Chondrocyte (in vitro differentiated cells): ENCODE measurements around the gene RCAN1. TPM values are rescaled to one million over a fixed set of nuclear protein-coding genes. Genes with fewer than 3 reads are reported as not detected.

Experiments used
- DNase-seq: peaks from one replicate; pipeline ENCODE4 v3.0.0; 2021; ENCODE audit warnings: mixed read lengths, low spot score
- H3K27ac Mint-ChIP-seq: one replicate; pipeline ENCODE4 v1.8.0; 2021; ENCODE audit warnings: mild to moderate bottlenecking, moderate library complexity, mixed read lengths; ENCODE audit not compliant: unreplicated experiment
- H3K27me3 Mint-ChIP-seq: 2 replicates; pipeline ENCODE4 v1.8.0; 2021; ENCODE audit warnings: low read depth, mixed read lengths
- H3K36me3 Mint-ChIP-seq: 2 replicates; pipeline ENCODE4 v1.8.0; 2021; ENCODE audit warnings: low read depth, mixed read lengths
- H3K4me1 Mint-ChIP-seq: 2 replicates; pipeline ENCODE4 v1.8.0; 2021; ENCODE audit warnings: low read depth, mild to moderate bottlenecking, mixed read lengths
- H3K4me3 Mint-ChIP-seq: one replicate; pipeline ENCODE4 v1.8.0; 2021; ENCODE audit warnings: mild to moderate bottlenecking, moderate library complexity, mixed read lengths; ENCODE audit not compliant: unreplicated experiment
- H3K9me3 Mint-ChIP-seq: 2 replicates; pipeline ENCODE4 v1.8.0; 2021; ENCODE audit warnings: low read depth, mixed read lengths
- CTCF ChIP-seq: fragments of 200-600 bp; sonication (generic); IDR thresholded peaks from 2 replicates; pipeline ENCODE4 v1.5.0; 2021; ENCODE audit warnings: antibody characterized with exemption, mild to moderate bottlenecking, moderate library complexity
- total RNA-seq: library from RNA; stranded (reverse); gene quantifications from 3 replicates; pipeline ENCODE4 v1.2.1, GENCODE V29; 2021

Gene RCAN1
- total RNA-seq, 1 donor from 2014 or later: 80.9 TPM

- DNase-seq: no peak
- Mint-ChIP-seq H3K4me1 (peaks cover 3% of the 10 kb centered on the region), H3K27me3 (no peaks in the 10 kb centered on the region), H3K4me3 (no peak overlapping the region), H3K27ac (no peak overlapping the region), H3K9me3 (no peaks in the 10 kb centered on the region), H3K36me3 (no peaks in the 10 kb centered on the region)
- no peak for TF ChIP-seq CTCF
Observed at GRCh38 chr21:34504595-34504994, 110.3 kb downstream of the RCAN1 start.

GRCh38 chr21:34502480-34503106 is 112.3 kb downstream of the RCAN1 start:
- H3K4me3 Mint-ChIP-seq: no peak overlapping the region
- H3K27me3 Mint-ChIP-seq: no peaks in the 10 kb centered on the region
- peaks cover 13% of the 10 kb centered on the region for H3K9me3 Mint-ChIP-seq
- no peak overlapping the region for H3K27ac Mint-ChIP-seq
- no peak for TF ChIP-seq CTCF
- DNase-seq: no peak
- H3K4me1 Mint-ChIP-seq: peaks cover 16% of the 10 kb centered on the region
- H3K36me3 Mint-ChIP-seq: peaks cover 3% of the 10 kb centered on the region

GRCh38 chr21:34501716-34502115 is 113.2 kb downstream of the RCAN1 start:
- H3K27ac Mint-ChIP-seq: no peak overlapping the region
- TF ChIP-seq CTCF: no peak
- H3K9me3 Mint-ChIP-seq: peaks cover 21% of the 10 kb centered on the region
- no peak overlapping the region for H3K4me3 Mint-ChIP-seq
- peaks cover 4% of the 10 kb centered on the region for H3K36me3 Mint-ChIP-seq
- no peak for DNase-seq
- H3K4me1 Mint-ChIP-seq: peaks cover 16% of the 10 kb centered on the region
- H3K27me3 Mint-ChIP-seq: no peaks in the 10 kb centered on the region

- Mint-ChIP-seq H3K27ac (no peak overlapping the region), H3K36me3 (peaks cover 6% of the 10 kb centered on the region), H3K4me3 (no peak overlapping the region), H3K27me3 (no peaks in the 10 kb centered on the region), H3K9me3 (peaks cover 29% of the 10 kb centered on the region), H3K4me1 (peaks cover 16% of the 10 kb centered on the region)
- DNase-seq: no peak
- TF ChIP-seq CTCF: no peak
Observed at GRCh38 chr21:34500191-34500590, 114.7 kb downstream of the RCAN1 start.

GRCh38 chr21:34499116-34499515 is 115.8 kb downstream of the RCAN1 start:
- Mint-ChIP-seq H3K36me3 (peaks cover 6% of the 10 kb centered on the region), H3K27ac (peak overlapping the region; percentile 24), H3K27me3 (no peaks in the 10 kb centered on the region), H3K4me1 (peaks cover 16% of the 10 kb centered on the region), H3K4me3 (no peak overlapping the region), H3K9me3 (peaks cover 29% of the 10 kb centered on the region)
- no peak for TF ChIP-seq CTCF
- no peak for DNase-seq
